AG04449 (cell line): ENCODE results near the gene NUP210.

ENCODE experiments used
- CTCF ChIA-PET: fragments of 350-600 bp; formaldehyde crosslinking; extraction: SDS; loops from one replicate; lab custom pipeline; 2021; ENCODE audit warnings: antibody characterized with exemption; lab: Yijun Ruan, JAX
- POLR2A ChIA-PET: fragments of 400-600, 350-600 bp; formaldehyde crosslinking; extraction: SDS; loops from one replicate; lab custom pipeline; 2020; ENCODE audit warnings: antibody characterized with exemption, inconsistent platforms; lab: Yijun Ruan, JAX
- DNase-seq: peaks from one replicate; pipeline ENCODE4 v3.0.0-alpha.2; 2010; ENCODE audit warnings: low read depth, low spot score
- H3K4me3 ChIP-seq: 2 replicates; pipeline ENCODE4 v1.5.1; 2011; ENCODE audit warnings: low read depth, mild to moderate bottlenecking, control low read depth, low read length
- CTCF ChIP-seq: IDR thresholded peaks from one replicate; pipeline ENCODE4 v1.5.1; 2011; ENCODE audit warnings: mild to moderate bottlenecking, moderate library complexity, low read length, control low read depth, inconsistent platforms; ENCODE audit not compliant: insufficient read depth; ENCODE audit errors: missing control alignments

The NUP210 gene

GRCh38 chr3:13301286-13301987 is 118.7 kb downstream of the NUP210 start:
- POLR2A ChIA-PET: no interaction called here
- H3K4me3 ChIP-seq: no peak overlapping the region
- CTCF ChIA-PET: interaction anchor here (1.2 kb wide), 1 partner anchor 347 kb away, joined by 5 read pairs; no protein-coding TSS in a partner anchor
- no peak for DNase-seq
- TF ChIP-seq CTCF: no peak

- DNase-seq: no peak
- H3K4me3 ChIP-seq: no peak overlapping the region
- POLR2A ChIA-PET: no interaction called here
- CTCF ChIA-PET: interaction anchor here (1.2 kb wide), 1 partner anchor 348 kb away, joined by 5 read pairs; no protein-coding TSS in a partner anchor
- no peak for TF ChIP-seq CTCF
Observed at GRCh38 chr3:13300546-13301285, 119.4 kb downstream of the NUP210 start.

- CTCF ChIA-PET: no interaction called here
Observed at GRCh38 chr3:13299531-13300155, 120.5 kb downstream of the NUP210 start.

GRCh38 chr3:13296662-13297061 is 123.5 kb downstream of the NUP210 start:
- H3K4me3 ChIP-seq: no peak overlapping the region
- ChIA-PET POLR2A (no interaction called here), CTCF (no interaction called here)
- no peak for TF ChIP-seq CTCF
- no peak for DNase-seq

More at GRCh38 chr3:13299531-13300155, 120.5 kb downstream of the NUP210 start:
- POLR2A ChIA-PET: no interaction called here
- no peak for TF ChIP-seq CTCF
- no peak for DNase-seq
- no peak overlapping the region for H3K4me3 ChIP-seq

- no peak for DNase-seq
- no peak overlapping the region for H3K4me3 ChIP-seq
- ChIA-PET POLR2A (no interaction called here), CTCF (no interaction called here)
- no peak for TF ChIP-seq CTCF
Observed at GRCh38 chr3:13294442-13295351, 125.4 kb downstream of the NUP210 start.
